Measurements from ENCODE around the gene CDON. TPM values are rescaled to one million over a fixed set of nuclear protein-coding genes. Genes with fewer than 3 reads are reported as not detected.

CDON gene
- total RNA-seq, 2 donors from 2014 or later, result 2.8 to 6.9 TPM

DNA sequence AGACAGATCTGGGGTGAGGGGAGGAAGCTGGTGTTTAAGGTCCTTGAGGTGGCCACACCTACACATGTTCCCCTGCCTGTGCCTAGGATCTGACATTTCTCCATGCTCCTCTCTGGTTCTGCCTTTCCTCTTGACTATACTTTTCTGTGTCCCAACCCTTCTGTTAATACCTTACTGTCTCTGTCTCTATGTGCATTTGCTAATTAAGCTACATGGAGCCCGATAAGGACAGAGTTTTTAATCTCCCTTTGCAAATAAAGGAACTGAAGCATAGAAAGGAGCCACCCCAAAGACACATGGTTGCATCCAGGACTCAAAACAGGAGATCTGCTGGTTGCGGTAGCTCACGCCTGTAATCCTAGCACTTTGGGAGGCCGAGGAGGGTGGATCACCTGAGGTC is 33.1 kb upstream of the CDON start:
- DNase-seq (ENCODE audit: low spot score in 2 of 2) (no peak), ATAC-seq (no peak)
- Mint-ChIP-seq H3K27ac (no peak overlapping the region), H3K36me3 (no peaks in the 10 kb centered on the region), H3K9me3 (no peaks in the 10 kb centered on the region)

GRCh38 chr11:126090452-126090851 is 27.8 kb upstream of the CDON start:
- no peaks in the 10 kb centered on the region for H3K9me3 Mint-ChIP-seq
- H3K27ac Mint-ChIP-seq, result no peak overlapping the region
- DNase-seq (ENCODE audit: low spot score in 2 of 2), result no peak
- ATAC-seq, result no peak
- H3K36me3 Mint-ChIP-seq, result no peaks in the 10 kb centered on the region

DNA sequence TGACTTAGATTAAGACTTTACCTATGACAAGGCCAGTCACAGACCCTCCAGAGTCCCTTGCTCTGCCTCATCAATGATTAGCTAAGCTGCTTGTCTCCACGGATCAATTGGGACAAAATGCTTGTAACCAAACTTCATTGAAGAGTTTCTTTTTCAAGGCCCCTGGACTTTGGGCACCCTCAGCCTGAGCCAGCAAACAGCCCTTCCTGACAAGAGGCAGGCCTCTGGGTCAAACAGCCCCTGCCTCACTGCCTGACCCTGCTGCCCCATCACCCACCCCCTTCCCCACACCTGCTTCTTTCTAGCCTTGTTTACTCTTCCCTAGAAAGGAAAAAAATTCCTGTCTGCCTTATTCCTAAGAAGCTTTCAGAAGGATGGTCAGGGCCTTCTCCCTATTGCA is 26.3 kb upstream of the CDON start:
- Mint-ChIP-seq H3K36me3 (no peaks in the 10 kb centered on the region), H3K9me3 (no peaks in the 10 kb centered on the region), H3K27ac (no peak overlapping the region)
- DNase-seq (ENCODE audit: low spot score in 2 of 2) (no peak), ATAC-seq (no peak)

DNA sequence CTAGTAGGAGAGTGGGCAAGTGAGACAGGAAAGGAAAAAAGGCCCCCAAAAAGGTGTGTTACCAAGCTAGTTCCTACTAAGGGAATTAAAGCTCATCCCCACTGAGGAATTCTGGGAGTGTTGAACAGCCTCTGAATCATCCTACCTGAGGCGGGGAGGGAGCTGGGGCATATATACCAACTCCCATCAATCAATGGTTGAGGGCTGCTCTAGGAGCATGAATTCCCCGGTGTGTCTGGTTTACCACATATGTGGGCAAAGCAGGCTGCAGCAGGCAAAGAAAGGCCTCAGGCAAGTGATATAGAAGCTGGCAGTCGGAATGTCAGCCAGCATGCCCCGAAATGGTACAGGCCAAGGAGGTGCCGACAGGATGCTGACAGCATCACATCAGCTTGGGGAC is 23.6 kb upstream of the CDON start:
- Mint-ChIP-seq H3K36me3 (no peaks in the 10 kb centered on the region), H3K9me3 (no peaks in the 10 kb centered on the region), H3K27ac (no peak overlapping the region)
- DNase-seq (ENCODE audit: low spot score in 2 of 2) (no peak), ATAC-seq (no peak)

- Mint-ChIP-seq H3K27ac (peak overlapping the region; percentile 85 to 95), H3K9me3 (no peaks in the 10 kb centered on the region), H3K36me3 (no peaks in the 10 kb centered on the region)
- peak; percentile 19 to 34 for ATAC-seq
- DNase-seq (ENCODE audit: low spot score in 2 of 2), result no peak
These were observed 21.9 kb upstream of the CDON start for GRCh38 chr11:126084608-126084912.

DNA sequence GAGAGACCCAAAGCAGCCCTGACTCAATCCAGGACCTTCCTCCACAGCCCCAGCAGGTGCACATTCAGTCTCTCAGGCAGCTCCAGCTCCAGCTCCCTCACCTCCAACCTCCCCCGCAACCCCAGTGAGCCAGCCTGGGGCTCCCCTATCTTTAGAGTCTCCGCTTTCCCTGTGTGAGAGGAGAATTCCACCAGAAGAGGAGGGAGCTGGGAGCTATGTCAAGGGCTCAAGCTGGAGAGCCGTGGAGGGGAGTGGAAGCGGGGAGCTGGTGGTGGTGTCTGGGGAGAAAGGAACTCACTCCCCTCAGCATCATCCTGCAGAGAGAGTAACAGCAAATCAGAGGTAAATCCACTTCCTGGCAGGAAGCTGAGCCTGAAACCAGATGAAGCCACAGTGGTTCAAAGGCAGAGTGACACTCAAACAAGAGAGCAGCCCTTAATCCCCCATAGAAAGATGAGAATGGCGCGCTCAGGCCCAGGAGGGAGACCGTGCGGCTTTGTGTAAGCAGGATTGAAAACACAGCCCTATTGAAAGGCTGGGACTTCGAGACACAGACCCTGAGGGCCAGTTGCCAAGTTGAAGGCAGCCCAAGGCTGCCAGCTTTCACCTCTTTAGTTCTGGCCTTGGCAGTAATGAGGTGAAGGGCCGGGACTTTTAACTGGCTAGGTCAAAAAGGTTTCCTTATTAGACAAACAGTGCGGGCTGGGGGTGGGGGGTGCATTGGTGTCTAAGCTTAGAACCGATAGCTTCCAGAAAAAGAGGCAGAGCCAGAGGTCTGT is 21.4 kb upstream of the CDON start:
- peak; percentile 36 to 59 for DNase-seq (ENCODE audit: low spot score in 2 of 2)
- H3K9me3 Mint-ChIP-seq, result no peaks in the 10 kb centered on the region
- H3K27ac Mint-ChIP-seq, result peak overlapping the region; percentile 85 to 95
- peak; percentile 93 to 94 for ATAC-seq
- no peaks in the 10 kb centered on the region for H3K36me3 Mint-ChIP-seq

DNA sequence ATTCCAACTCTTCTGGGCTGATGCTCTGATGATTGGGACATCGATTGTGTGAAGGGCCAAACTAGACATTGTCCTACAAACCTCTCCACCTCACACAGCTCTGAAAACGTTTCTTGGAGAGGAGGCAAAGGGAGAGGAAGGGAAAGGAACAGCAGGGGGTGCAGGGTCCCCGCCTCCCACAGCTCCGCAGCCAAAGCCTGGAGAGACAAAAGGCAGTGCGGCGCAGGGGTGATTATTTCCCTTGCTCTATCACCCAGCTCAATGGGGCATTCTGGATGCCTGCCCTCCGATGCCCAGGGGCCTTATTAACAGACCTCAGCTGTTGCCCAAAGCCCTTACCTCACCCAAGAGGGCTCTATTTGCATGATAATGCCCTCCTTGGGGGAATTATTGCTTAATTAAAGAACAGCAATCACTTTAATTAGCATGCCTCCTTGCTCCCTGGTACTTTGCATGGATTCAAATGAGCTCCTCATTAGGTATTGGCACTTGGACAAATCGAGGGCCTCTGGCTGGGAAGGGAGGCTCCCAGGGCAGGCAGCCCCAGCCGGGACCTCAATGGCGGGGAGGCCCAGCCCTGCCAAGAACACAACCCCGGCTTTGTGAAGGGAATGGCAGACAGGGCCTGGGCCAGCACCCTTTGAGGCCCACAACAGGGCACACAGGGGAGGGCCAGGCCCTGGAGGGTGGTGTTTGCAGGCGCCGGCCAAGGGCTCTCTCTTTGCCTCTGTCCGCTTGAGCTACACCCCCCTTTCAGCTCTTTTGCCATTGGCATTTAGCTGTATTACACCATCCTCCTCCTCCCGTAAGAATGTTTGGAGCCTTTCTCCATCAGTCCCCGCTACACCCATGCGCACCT is 19.8 kb upstream of the CDON start:
- Mint-ChIP-seq H3K27ac (peak overlapping the region in 1 of 2 donors; percentile 85), H3K36me3 (no peaks in the 10 kb centered on the region), H3K9me3 (no peaks in the 10 kb centered on the region)
- ATAC-seq (no peak), DNase-seq (ENCODE audit: low spot score in 2 of 2) (no peak)

DNA sequence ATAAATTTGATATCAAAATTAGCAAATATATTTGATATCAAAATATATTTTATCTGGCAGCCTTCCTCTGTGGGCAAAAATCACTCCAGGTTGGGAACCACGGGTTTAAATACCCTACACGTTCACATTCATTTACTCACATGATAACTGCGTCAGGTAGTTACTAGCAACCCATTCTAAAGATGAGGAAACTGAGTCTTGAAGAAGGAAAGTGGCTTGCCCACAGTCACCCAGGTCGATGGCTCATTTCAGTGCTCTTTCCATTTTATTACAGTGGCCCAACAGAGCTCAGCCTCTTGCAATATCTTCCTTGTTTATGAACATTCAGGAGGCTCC is 19.2 kb upstream of the CDON start:
- Mint-ChIP-seq H3K36me3 (no peaks in the 10 kb centered on the region), H3K9me3 (no peaks in the 10 kb centered on the region), H3K27ac (no peak overlapping the region)
- no peak for ATAC-seq
- no peak for DNase-seq (ENCODE audit: low spot score in 2 of 2)

DNA sequence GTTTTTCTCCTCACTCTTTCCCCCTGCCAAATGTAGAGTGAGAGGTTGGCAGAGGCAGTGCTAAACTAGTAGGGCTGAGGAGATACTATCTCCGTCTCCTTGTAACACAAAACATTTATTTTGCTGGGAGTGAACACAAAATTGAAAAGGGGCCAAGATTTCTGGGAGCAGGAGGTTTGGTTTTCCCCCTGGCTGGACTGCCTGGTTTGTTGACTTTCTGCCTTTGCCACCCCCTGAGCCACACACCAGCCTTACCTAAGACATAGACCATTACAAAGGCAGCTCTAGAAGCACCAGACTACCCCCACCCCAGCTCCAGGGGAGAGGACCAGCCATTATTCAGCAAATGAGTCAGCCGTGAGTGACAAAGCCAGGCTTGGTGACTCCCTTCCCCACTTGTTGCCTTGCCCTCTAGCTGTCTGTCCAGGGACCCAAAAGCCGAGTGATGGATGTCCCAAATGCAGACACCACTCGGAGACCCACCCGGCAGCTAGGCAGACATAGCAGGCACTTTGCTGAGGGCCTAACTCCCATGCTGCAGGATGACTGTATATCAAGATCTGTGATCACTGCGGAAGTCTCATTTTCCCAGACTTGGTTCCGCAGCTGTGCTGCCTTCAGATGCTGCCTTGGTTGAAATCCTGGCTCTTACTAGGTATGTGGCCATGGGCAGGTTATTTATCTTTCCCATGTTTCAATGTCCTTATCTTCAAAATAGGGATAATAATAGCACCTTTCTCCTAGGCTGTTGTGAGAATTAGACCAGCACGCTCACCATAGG is 17.7 kb upstream of the CDON start:
- no peaks in the 10 kb centered on the region for H3K36me3 Mint-ChIP-seq
- no peak overlapping the region for H3K27ac Mint-ChIP-seq
- ATAC-seq (no peak), DNase-seq (ENCODE audit: low spot score in 2 of 2) (no peak)
- H3K9me3 Mint-ChIP-seq, result no peaks in the 10 kb centered on the region

GRCh38 chr11:126079621-126080124 is 17.0 kb upstream of the CDON start:
- H3K27ac Mint-ChIP-seq, result no peak overlapping the region
- no peaks in the 10 kb centered on the region for H3K36me3 Mint-ChIP-seq
- ATAC-seq (no peak), DNase-seq (ENCODE audit: low spot score in 2 of 2) (no peak)
- no peaks in the 10 kb centered on the region for H3K9me3 Mint-ChIP-seq

- ATAC-seq, result no peak
- no peak for DNase-seq (ENCODE audit: low spot score in 2 of 2)
- Mint-ChIP-seq H3K9me3 (no peaks in the 10 kb centered on the region), H3K36me3 (no peaks in the 10 kb centered on the region), H3K27ac (no peak overlapping the region)
These were observed 14.0 kb upstream of the CDON start for GRCh38 chr11:126076641-126077040.

DNA sequence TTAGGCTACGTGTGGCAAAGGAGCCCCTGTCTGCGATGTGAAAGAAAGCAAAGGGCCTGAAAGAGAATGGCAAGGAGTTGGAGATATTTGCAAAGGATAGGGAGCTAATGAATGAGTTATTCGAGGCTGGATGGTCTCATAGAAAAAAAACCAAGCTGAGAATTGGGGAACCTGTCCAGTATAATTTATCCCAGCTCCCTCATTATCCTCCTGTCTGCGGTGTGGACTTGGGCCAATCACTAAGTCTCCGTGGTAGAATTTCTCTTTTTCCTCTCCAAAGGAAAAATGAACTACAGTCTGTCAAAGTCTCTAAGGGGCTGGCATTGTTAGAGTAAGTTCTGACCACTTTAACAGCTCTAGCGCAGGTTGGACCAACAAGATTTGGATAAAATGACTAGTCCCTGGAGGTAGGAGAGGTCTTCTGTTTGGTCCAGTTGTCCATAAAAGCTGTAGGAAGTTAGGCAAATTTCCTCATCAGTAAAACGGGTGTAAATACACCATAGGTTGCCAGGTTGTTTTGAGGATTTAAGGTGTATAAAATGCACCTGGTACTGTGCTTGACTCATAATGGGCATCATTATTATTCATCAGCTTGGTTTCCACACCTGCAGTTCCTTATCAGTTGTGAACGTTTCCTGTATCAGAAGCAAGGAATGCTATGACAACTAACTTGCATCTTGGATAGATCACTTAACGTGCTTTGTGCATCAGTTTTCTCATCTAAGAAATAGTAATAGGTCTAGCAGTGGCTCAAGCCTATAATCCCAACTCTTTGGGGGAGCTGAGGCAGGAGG is 10.3 kb upstream of the CDON start:
- no peak overlapping the region for H3K27ac Mint-ChIP-seq
- H3K36me3 Mint-ChIP-seq, result no peaks in the 10 kb centered on the region
- DNase-seq (ENCODE audit: low spot score in 2 of 2) (no peak), ATAC-seq (no peak)
- H3K9me3 Mint-ChIP-seq, result no peaks in the 10 kb centered on the region

GRCh38 chr11:126072141-126072741 is 9.6 kb upstream of the CDON start:
- H3K36me3 Mint-ChIP-seq, result no peaks in the 10 kb centered on the region
- no peak overlapping the region for H3K27ac Mint-ChIP-seq
- DNase-seq (ENCODE audit: low spot score in 2 of 2), result no peak
- H3K9me3 Mint-ChIP-seq, result no peaks in the 10 kb centered on the region
- no peak for ATAC-seq

DNA sequence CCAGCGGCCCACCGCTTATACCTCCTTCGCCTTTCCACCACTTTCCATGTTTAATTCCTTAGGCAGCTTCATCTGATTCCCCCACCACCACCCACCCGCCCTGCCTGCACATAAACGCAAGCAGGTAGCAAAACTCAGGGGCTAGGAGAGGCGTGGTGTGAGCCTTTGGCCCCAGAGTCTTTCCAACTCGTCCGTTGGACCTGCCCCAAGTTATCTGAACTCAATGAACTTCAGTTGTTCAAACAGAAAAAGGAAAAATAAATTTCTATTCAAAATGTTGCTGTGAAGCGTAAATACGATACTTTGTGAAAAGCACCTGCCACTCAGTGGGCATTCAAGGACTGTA is 814 bp upstream of the CDON start:
- peak overlapping the region in 1 of 2 donors; percentile 91 for H3K27ac Mint-ChIP-seq
- H3K36me3 Mint-ChIP-seq, result no peaks in the 10 kb centered on the region
- no peak for DNase-seq (ENCODE audit: low spot score in 2 of 2)
- no peaks in the 10 kb centered on the region for H3K9me3 Mint-ChIP-seq
- no peak for ATAC-seq

GRCh38 chr11:126061707-126062678 is 673 bp downstream of the CDON start:
- DNase-seq (ENCODE audit: low spot score in 2 of 2) (peak in 1 of 2 donors; percentile 40), ATAC-seq (peak in 1 of 2 donors; percentile 1)
- Mint-ChIP-seq H3K9me3 (no peaks in the 10 kb centered on the region), H3K27ac (peak overlapping the region in 1 of 2 donors; percentile 49), H3K36me3 (no peaks in the 10 kb centered on the region)

Data from activated naive CD4-positive, alpha-beta T cell treated with anti-CD3 and anti-CD28 coated beads, Interleukin-2, amount 50 U/mL, for 72 hours (primary cell).